K562 (cell line): ENCODE measurements around the gene SPATA25. TPM values are rescaled to one million over a fixed set of nuclear protein-coding genes. Genes with fewer than 3 reads are reported as not detected.

Experiments
- ATAC-seq: fragments of 200-7000 bp; cut with Tn5 transposase; 3 replicates; pipeline ENCODE4 v1.9.1; 2020; ENCODE audit warnings: moderate library complexity
- Bru-seq: library from RNA; stranded (reverse); fragments of 400-500 nt; gene quantifications from one replicate; lab custom pipeline; 2021; lab: Mats Ljungman, UMichigan
- BruChase-seq, 2 experiments: library from RNA; stranded (reverse); fragments of 400-500 nt; gene quantifications; one replicate each; lab custom pipeline; 2021; lab: Mats Ljungman, UMichigan
- BruUV-seq: library from RNA; stranded (reverse); fragments of 400-500 nt; replicated peaks from 2 replicates; lab custom pipeline; 2021; lab: Mats Ljungman, UMichigan
- CTCF ChIA-PET: fragments of 300-600 bp; formaldehyde crosslinking; extraction: SDS; loops from one replicate; lab custom pipeline; 2021; ENCODE audit warnings: low intra/inter-chr PET ratio; lab: Yijun Ruan, JAX
- POLR2A ChIA-PET: fragments of 300-600, 350-650 bp; sonication (Branson Sonifier 250); formaldehyde crosslinking; extraction: SDS; loops from one replicate; lab custom pipeline; 2021; ENCODE audit warnings: antibody characterized with exemption, inconsistent platforms; lab: Yijun Ruan, JAX
- DNase-seq, 4 experiments: peaks; one replicate each; pipeline versions ENCODE4 v3.0.0 to v3.0.0-alpha.2; 2011 to 2018; ENCODE audit warnings: low spot score in 3 of 4, mixed read lengths in 3 of 4; ENCODE audit errors: extremely low read depth in 1 of 4
- FAIRE-seq: peaks from 2 replicates; lab custom pipeline; 2011; peaks lifted over from hg19 to GRCh38; lab: Jason Lieb, UNC
- H2AFZ ChIP-seq: 2 replicates; pipeline ENCODE4 v1.6.0; 2011; ENCODE audit warnings: low read depth, low read length, control low read depth, inconsistent platforms
- H3K27ac ChIP-seq: fragments of 200-600 bp; 3 replicates; pipeline ENCODE4 v1.8.0; 2011; ENCODE audit warnings: low read depth, mild to moderate bottlenecking, control low read depth, inconsistent platforms, low read length, moderate library complexity, mixed read lengths; ENCODE audit errors: extremely low read depth
- H3K27me3 ChIP-seq, 2 experiments: fragments of 300-600 bp in 1 of 2; 2 replicates in 1 of 2; 3 replicates in 1 of 2; pipeline versions ENCODE4 v1.6.0 to v1.8.0; 2011; ENCODE audit warnings: inconsistent platforms in 2 of 2, low read length in 2 of 2, mild to moderate bottlenecking in 1 of 2, mixed read lengths in 1 of 2, moderate library complexity in 1 of 2; ENCODE audit not compliant: control insufficient read depth in 2 of 2, insufficient read depth in 2 of 2
- H3K36me3 ChIP-seq: fragments of 300-600 bp; 3 replicates; pipeline ENCODE4 v1.8.0; 2011; ENCODE audit warnings: mild to moderate bottlenecking, low read length, inconsistent platforms; ENCODE audit not compliant: control insufficient read depth, insufficient read depth
- H3K4me1 ChIP-seq, 2 experiments: fragments of 200-600 bp in 1 of 2; replicated peaks in 1 of 2; 2 replicates in 1 of 2; 3 replicates in 1 of 2; pipeline versions ENCODE4 v1.5.1 to v1.8.0; 2011; ENCODE audit warnings: inconsistent platforms in 2 of 2, low read length in 2 of 2, mild to moderate bottlenecking in 1 of 2, mixed read lengths in 1 of 2, moderate library complexity in 1 of 2; ENCODE audit not compliant: control insufficient read depth in 2 of 2, insufficient read depth in 2 of 2
- H3K4me2 ChIP-seq: 2 replicates; pipeline ENCODE4 v1.6.1; 2011; ENCODE audit warnings: low read length, control low read depth, inconsistent platforms, mixed read lengths; ENCODE audit not compliant: insufficient read depth
- H3K4me3 ChIP-seq: fragments of 200-600 bp; sonication (generic), shearing (Covaris generic); 2 replicates; pipeline ENCODE4 v1.5.1; 2016; ENCODE audit warnings: control low read depth, inconsistent platforms
- H3K79me2 ChIP-seq: fragments of 200-600 bp; 3 replicates; pipeline ENCODE4 v1.8.0; 2011; ENCODE audit warnings: low read length, inconsistent platforms; ENCODE audit not compliant: control insufficient read depth, insufficient read depth
- H3K9ac ChIP-seq, 2 experiments: 2 replicates each; pipeline versions ENCODE4 v1.6.0 to v1.6.1; 2011; ENCODE audit warnings: low read depth in 2 of 2, low read length in 2 of 2, control low read depth in 1 of 2, inconsistent platforms in 1 of 2, mild to moderate bottlenecking in 1 of 2, mixed read lengths in 1 of 2; ENCODE audit not compliant: insufficient read depth in 1 of 2
- H3K9me1 ChIP-seq: one replicate; pipeline ENCODE4 v1.6.0; 2011; ENCODE audit warnings: inconsistent platforms, mild to moderate bottlenecking, low read length, moderate library complexity; ENCODE audit not compliant: control insufficient read depth, insufficient read depth
- H3K9me3 ChIP-seq: replicated peaks from 2 replicates; pipeline ENCODE4 v1.5.1; 2011; ENCODE audit warnings: low read depth, low read length, inconsistent platforms; ENCODE audit not compliant: control insufficient read depth, insufficient read depth
- H4K20me1 ChIP-seq: replicated peaks from 2 replicates; pipeline ENCODE4 v1.6.1; 2011; ENCODE audit warnings: low read length, inconsistent platforms, mixed read lengths; ENCODE audit not compliant: control insufficient read depth, insufficient read depth
- MEF2A ChIP-seq: IDR thresholded peaks from 2 replicates; pipeline ENCODE4 v1.6.1; 2011; ENCODE audit warnings: low read depth, mild to moderate bottlenecking, low read length, moderate library complexity; ENCODE audit not compliant: control insufficient read depth
- WGBS: fragments of 100-300 bp; shearing (Covaris generic); methylation state at CpG from one replicate; pipeline ENCODE4 v1.1.6; 2016; ENCODE audit warnings: low coverage, mixed read lengths; ENCODE audit not compliant: insufficient coverage; ENCODE audit errors: missing lambda C conversion rate; 5-methylcytosine and 5-hydroxymethylcytosine counted together
- in situ Hi-C: fragments of 300-500 bp; cut with MboI; formaldehyde crosslinking; loops from 4 replicates; pipeline ENCODE4 v1.15.0; 2018; ENCODE audit warnings: inconsistent platforms, mixed read lengths
- intact Hi-C: fragments of 100-400 bp; cut with micrococcal nuclease; formaldehyde crosslinking; loops from 2 replicates; pipeline ENCODE4 v1.14.2; 2022
- long read RNA-seq, 3 experiments: library from polyadenylated mRNA in 2 of 3; library from RNA in 1 of 3; unstranded in 2 of 3; stranded (forward) in 1 of 3; transcript quantifications; one replicate each; pipeline ENCODE4 v2.0.0, GENCODE V29; 2019 to 2022
- polyA minus RNA-seq, 3 experiments: library from RNA; depleted of rRNA, polyadenylated mRNA; stranded (reverse); fragments of >200 nt; gene quantifications; 2 replicates each; pipeline ENCODE4 v1.2.3, GENCODE V29; 2011
- polyA plus RNA-seq, 8 experiments: library from polyadenylated mRNA; depleted of rRNA in 4 of 8; stranded (reverse) in 5 of 8; unstranded in 3 of 8; fragments of >200 nt; fragmentation: Nextera tagmentation in 2 of 8; fragmentation: Illumina TruSeq in 1 of 8; extraction: Ambion mirVana in 2 of 8; extraction: Trizol in 1 of 8; gene quantifications; 2 replicates each; pipeline versions ENCODE4 v1.2.1 to v1.2.3, GENCODE V29; 2011 to 2014; ENCODE audit warnings: inconsistent platforms in 1 of 8, missing spikeins in 1 of 8
- total RNA-seq, 7 experiments: library from RNA; depleted of rRNA in 6 of 7; stranded (reverse); fragments of >200 nt in 6 of 7; fragmentation: Illumina TruSeq in 2 of 7; extraction: Trizol in 2 of 7; gene quantifications; 2 replicates each; pipeline versions ENCODE4 v1.2.1 to v1.2.3, GENCODE V29; 2011 to 2021; ENCODE audit warnings: low replicate concordance in 1 of 7
- TF ChIP-seq, protein P1 (sequence below): sonication (generic); formaldehyde crosslinking; IDR thresholded peaks from 2 replicates; pipeline ENCODE4 v1.8.1; 2023; ENCODE audit warnings: missing genetic modification reagents, mild to moderate bottlenecking, borderline replicate concordance
- TF ChIP-seq, protein P2 (sequence below): fragments of 450-650 bp; formaldehyde crosslinking; conservative IDR thresholded peaks from 2 replicates; pipeline ENCODE4 v1.4.0; 2022; ENCODE audit warnings: mild to moderate bottlenecking, missing genetic modification characterization
- TF ChIP-seq, protein P3 (sequence below), 3 experiments: IDR thresholded peaks in 2 of 3; conservative IDR thresholded peaks in 1 of 3; 2 replicates each; pipeline ENCODE4 v1.5.1; 2011 to 2012; ENCODE audit warnings: low read length in 3 of 3, mild to moderate bottlenecking in 3 of 3, control low read depth in 2 of 3, improper control_type of control experiment in 1 of 3, inconsistent platforms in 1 of 3, low read depth in 1 of 3, mixed read lengths in 1 of 3, moderate library complexity in 1 of 3; ENCODE audit not compliant: insufficient read depth in 2 of 3

SPATA25 gene, protein sequence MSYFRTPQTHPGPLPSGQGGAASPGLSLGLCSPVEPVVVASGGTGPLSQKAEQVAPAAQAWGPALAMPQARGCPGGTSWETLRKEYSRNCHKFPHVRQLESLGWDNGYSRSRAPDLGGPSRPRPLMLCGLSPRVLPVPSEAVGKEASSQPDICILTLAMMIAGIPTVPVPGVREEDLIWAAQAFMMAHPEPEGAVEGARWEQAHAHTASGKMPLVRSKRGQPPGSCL
- total RNA-seq (2011; cell fraction: chromatin; rRNA removed; ENCODE audit: low replicate concordance) = 1.9 TPM in 1 of 2 replicates, not detected in the other
- 1.6 and 2.2 TPM in 2 replicates for total RNA-seq (2011; cell fraction: nucleolus; rRNA removed)
- total RNA-seq (2011; cell fraction: nucleoplasm; rRNA removed) = 1.2 and 1.6 TPM in 2 replicates
- total RNA-seq (2014; rRNA removed) (0.68 and 1.4 TPM in 2 replicates), total RNA-seq (2014; rRNA removed; fragmentation: Illumina TruSeq; extraction: Trizol) (not detected in 2 replicates), total RNA-seq (2015; rRNA removed; fragmentation: Illumina TruSeq; extraction: Trizol) (0.22 and 0.45 TPM in 2 replicates), total RNA-seq (2021) (0.49 and 0.95 TPM in 2 replicates), polyA plus RNA-seq (2011; rRNA removed) (0.21 and 0.53 TPM in 2 replicates), polyA plus RNA-seq (2014; fragmentation: Illumina TruSeq; extraction: Trizol) (0.39 and 0.42 TPM in 2 replicates), polyA plus RNA-seq (2014; fragmentation: Nextera tagmentation; extraction: Ambion mirVana) (not detected), polyA plus RNA-seq (2014; rRNA removed) (0.63 and 0.73 TPM in 2 replicates), polyA minus RNA-seq (2011; rRNA and poly(A)+ RNA removed) (not detected in 2 replicates), Bru-seq, nascent RNA (percentile 45 among the genes with signal in this experiment), BruChase-seq, experiment 1, labeled RNA remaining after a 2-hour chase (percentile 40 among the genes with signal in this experiment), BruChase-seq, experiment 2, labeled RNA remaining after a 6-hour chase (percentile 40 among the genes with signal in this experiment)
- polyA plus RNA-seq (2011; cell fraction: cytosol; rRNA removed) = 0.38 and 0.48 TPM in 2 replicates
- polyA plus RNA-seq (2011; cell fraction: nucleus; rRNA removed) = 1.3 and 1.8 TPM in 2 replicates
- polyA plus RNA-seq (2012) = 0.57 and 0.84 TPM in 2 replicates
- polyA minus RNA-seq (2011; cell fraction: cytosol; rRNA and poly(A)+ RNA removed) = not detected in 2 replicates
- polyA minus RNA-seq (2011; cell fraction: nucleus; rRNA and poly(A)+ RNA removed) = 0.67 TPM in 1 of 2 replicates, not detected in the other
- long read RNA-seq, experiment 1 = 0 reads
- long read RNA-seq, experiment 2 = 0 reads
- long read RNA-seq, experiment 3 = 0 reads

DNA sequence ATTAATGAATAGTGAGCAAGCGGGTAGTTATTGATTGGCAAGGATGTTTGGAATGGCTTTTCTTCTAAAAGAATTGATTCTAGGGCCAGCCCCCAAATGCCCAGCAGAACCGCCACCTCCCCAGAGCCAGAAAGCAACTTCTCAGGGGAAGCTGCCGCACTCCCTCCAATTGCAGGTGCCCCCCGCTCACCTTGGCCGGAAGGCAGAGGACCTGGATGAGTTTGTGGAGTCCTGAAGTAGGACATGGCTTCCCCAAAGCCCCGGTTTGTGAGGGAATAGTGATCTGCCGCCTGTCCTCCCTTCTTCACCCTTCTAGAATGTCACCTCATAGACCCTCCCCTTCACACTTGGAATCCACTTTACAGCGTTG, at the start of gene SPATA25:
Gene SPATA25, minus strand, starts transcription at position 277 of the 370 bp plus-strand sequence. Its CDS starts 32 bp downstream, at position 245.
- in situ Hi-C loops (no loop called here), intact Hi-C loops (loop anchor here (5.0 to 10.0 kb wide), 2 partner anchors 53 to 90 kb away; partner anchors contain the start of gene SNX21)
- Histone ChIP-seq H3K4me3 (no peak within 1 kb of the TSS), H4K20me1 (no peaks in the 10 kb centered on the region), H2AFZ (no peak within 1 kb of the TSS), H3K4me1 (peaks cover 24 to 50% of the 10 kb centered on the region in 2 experiments), H3K9me3 (no peaks in the 10 kb centered on the region), H3K4me2 (no peak within 1 kb of the TSS), H3K27me3 (no peaks in the 10 kb centered on the region), H3K9me1 (peaks cover 4% of the 10 kb centered on the region), H3K27ac (no peak within 1 kb of the TSS), H3K79me2 (peaks cover 25% of the 10 kb centered on the region), H3K36me3 (peaks cover 34% of the 10 kb centered on the region; the same call in 2 of the 3 replicates), H3K9ac (peak within 1 kb of the TSS in 1 of 2 experiments; percentile 59; a peak in 1 of 4 replicates)
- BruUV-seq = no TSS peak
- CTCF ChIA-PET = interaction anchor here (0.7 kb wide), 1 partner anchor 63 kb away, joined by 3 read pairs; no protein-coding TSS in a partner anchor
- POLR2A ChIA-PET = interaction anchor here (1.0 kb wide), 1 partner anchor 33 kb away, joined by 3 read pairs; no protein-coding TSS in a partner anchor
- no peak for ATAC-seq
- FAIRE-seq = no peak
- DNase-seq = no peak
- 77% methylated on average over 8 of the region's 8 CpGs for WGBS
- TF ChIP-seq, protein P1, sequence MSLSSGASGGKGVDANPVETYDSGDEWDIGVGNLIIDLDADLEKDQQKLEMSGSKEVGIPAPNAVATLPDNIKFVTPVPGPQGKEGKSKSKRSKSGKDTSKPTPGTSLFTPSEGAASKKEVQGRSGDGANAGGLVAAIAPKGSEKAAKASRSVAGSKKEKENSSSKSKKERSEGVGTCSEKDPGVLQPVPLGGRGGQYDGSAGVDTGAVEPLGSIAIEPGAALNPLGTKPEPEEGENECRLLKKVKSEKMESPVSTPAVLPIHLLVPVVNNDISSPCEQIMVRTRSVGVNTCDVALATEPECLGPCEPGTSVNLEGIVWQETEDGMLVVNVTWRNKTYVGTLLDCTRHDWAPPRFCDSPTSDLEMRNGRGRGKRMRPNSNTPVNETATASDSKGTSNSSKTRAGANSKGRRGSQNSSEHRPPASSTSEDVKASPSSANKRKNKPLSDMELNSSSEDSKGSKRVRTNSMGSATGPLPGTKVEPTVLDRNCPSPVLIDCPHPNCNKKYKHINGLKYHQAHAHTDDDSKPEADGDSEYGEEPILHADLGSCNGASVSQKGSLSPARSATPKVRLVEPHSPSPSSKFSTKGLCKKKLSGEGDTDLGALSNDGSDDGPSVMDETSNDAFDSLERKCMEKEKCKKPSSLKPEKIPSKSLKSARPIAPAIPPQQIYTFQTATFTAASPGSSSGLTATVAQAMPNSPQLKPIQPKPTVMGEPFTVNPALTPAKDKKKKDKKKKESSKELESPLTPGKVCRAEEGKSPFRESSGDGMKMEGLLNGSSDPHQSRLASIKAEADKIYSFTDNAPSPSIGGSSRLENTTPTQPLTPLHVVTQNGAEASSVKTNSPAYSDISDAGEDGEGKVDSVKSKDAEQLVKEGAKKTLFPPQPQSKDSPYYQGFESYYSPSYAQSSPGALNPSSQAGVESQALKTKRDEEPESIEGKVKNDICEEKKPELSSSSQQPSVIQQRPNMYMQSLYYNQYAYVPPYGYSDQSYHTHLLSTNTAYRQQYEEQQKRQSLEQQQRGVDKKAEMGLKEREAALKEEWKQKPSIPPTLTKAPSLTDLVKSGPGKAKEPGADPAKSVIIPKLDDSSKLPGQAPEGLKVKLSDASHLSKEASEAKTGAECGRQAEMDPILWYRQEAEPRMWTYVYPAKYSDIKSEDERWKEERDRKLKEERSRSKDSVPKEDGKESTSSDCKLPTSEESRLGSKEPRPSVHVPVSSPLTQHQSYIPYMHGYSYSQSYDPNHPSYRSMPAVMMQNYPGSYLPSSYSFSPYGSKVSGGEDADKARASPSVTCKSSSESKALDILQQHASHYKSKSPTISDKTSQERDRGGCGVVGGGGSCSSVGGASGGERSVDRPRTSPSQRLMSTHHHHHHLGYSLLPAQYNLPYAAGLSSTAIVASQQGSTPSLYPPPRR (CRISPR knock-in tag) = no peak
- TF ChIP-seq, protein P2, sequence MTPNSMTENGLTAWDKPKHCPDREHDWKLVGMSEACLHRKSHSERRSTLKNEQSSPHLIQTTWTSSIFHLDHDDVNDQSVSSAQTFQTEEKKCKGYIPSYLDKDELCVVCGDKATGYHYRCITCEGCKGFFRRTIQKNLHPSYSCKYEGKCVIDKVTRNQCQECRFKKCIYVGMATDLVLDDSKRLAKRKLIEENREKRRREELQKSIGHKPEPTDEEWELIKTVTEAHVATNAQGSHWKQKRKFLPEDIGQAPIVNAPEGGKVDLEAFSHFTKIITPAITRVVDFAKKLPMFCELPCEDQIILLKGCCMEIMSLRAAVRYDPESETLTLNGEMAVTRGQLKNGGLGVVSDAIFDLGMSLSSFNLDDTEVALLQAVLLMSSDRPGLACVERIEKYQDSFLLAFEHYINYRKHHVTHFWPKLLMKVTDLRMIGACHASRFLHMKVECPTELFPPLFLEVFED (CRISPR knock-in tag) = no peak
- TF ChIP-seq, protein P3, sequence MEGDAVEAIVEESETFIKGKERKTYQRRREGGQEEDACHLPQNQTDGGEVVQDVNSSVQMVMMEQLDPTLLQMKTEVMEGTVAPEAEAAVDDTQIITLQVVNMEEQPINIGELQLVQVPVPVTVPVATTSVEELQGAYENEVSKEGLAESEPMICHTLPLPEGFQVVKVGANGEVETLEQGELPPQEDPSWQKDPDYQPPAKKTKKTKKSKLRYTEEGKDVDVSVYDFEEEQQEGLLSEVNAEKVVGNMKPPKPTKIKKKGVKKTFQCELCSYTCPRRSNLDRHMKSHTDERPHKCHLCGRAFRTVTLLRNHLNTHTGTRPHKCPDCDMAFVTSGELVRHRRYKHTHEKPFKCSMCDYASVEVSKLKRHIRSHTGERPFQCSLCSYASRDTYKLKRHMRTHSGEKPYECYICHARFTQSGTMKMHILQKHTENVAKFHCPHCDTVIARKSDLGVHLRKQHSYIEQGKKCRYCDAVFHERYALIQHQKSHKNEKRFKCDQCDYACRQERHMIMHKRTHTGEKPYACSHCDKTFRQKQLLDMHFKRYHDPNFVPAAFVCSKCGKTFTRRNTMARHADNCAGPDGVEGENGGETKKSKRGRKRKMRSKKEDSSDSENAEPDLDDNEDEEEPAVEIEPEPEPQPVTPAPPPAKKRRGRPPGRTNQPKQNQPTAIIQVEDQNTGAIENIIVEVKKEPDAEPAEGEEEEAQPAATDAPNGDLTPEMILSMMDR (IDR thresholded peaks at IDR 0.05 in 2 of 3, conservative IDR thresholded peaks at IDR 0.05 in 1 of 3; ENCODE audit: insufficient read depth in 2 of 3, low read depth in 1 of 3, low read length in 3 of 3) = no peak
- TF ChIP-seq MEF2A = no peak
